Mesangial cell (primary cell): ENCODE data around the gene ZNF578. TPM values are rescaled to one million over a fixed set of nuclear protein-coding genes. Genes with fewer than 3 reads are reported as not detected.

ENCODE experiments used
- total RNA-seq: library from RNA; depleted of rRNA; stranded (reverse); fragments of >200 nt; gene quantifications from 2 replicates; pipeline ENCODE4 v1.2.3, GENCODE V29; 2015

The ZNF578 gene
- 0.16 and 1.4 TPM in 2 replicates for total RNA-seq

GRCh38 chr19:52453324-52454094, at the start of gene ZNF578:
Gene ZNF578 (plus strand): TSS chr19:52453553. CDS start chr19:52501846, 48,293 bp downstream.

GRCh38 chr19:52428937-52429336, 24.4 kb upstream of the ZNF578 start, which contains the start of gene ZNF534:
Gene ZNF534 (plus strand): TSS chr19:52429148. CDS start chr19:52431475, 2,327 bp downstream.

GRCh38 chr19:52527134-52527955, 74.0 kb downstream of the ZNF578 start, which contains the start of gene ZNF808:
Gene ZNF808 (plus strand): TSS chr19:52527668. CDS start chr19:52543285, 15,617 bp downstream.

Other genes with a start within 250 kb of the ZNF578 start
- gene ZNF766, start 184.0 kb upstream of the ZNF578 start, total RNA-seq, result 6.5 and 7.2 TPM in 2 replicates
- gene ZNF480, start 156.4 kb upstream of the ZNF578 start, total RNA-seq, result 3.9 and 9.0 TPM in 2 replicates
- gene ZNF610, start 117.3 kb upstream of the ZNF578 start, total RNA-seq, result 0.65 and 2.2 TPM in 2 replicates
- gene ZNF880, start 83.6 kb upstream of the ZNF578 start, total RNA-seq, result 10.6 and 18.4 TPM in 2 replicates
- 1.8 and 5.2 TPM in 2 replicates for gene ZNF528, start 55.7 kb upstream of the ZNF578 start, total RNA-seq
- not detected in 2 replicates for gene ZNF534, start 24.4 kb upstream of the ZNF578 start, total RNA-seq
- 6.0 and 6.7 TPM in 2 replicates for gene ZNF808, start 74.1 kb downstream of the ZNF578 start, total RNA-seq
- gene ZNF701, start 116.7 kb downstream of the ZNF578 start, total RNA-seq, result 6.0 and 8.9 TPM in 2 replicates
- 17.5 and 23.5 TPM in 2 replicates for gene ZNF83, start 184.8 kb downstream of the ZNF578 start, total RNA-seq